A549 (cell line): ENCODE measurements around the gene ADAT2.

Source experiments
- ATOH8 ChIP-seq: fragments of 250-450 bp; sonication (Bioruptor Pico); IDR thresholded peaks from 2 replicates; pipeline ENCODE4 v1.5.0; 2020; ENCODE audit warnings: low read depth, mild to moderate bottlenecking, moderate library complexity
- CEBPB ChIP-seq, 2 experiments: fragments of >200 bp in 1 of 2; sonication (Bioruptor Twin) in 1 of 2; formaldehyde crosslinking in 1 of 2; IDR thresholded peaks; 2 replicates each; pipeline ENCODE4 v1.6.1; 2012 to 2016
- CTCF ChIP-seq: fragments of >200 bp; sonication (Bioruptor Twin); formaldehyde crosslinking; IDR thresholded peaks from 3 replicates; pipeline ENCODE4 v1.5.1; 2016
- EHMT2 ChIP-seq: fragments of 200-600 bp; sonication (generic); IDR thresholded peaks from 2 replicates; pipeline ENCODE4 v1.6.1; 2016; ENCODE audit warnings: antibody characterized with exemption, low read depth, mild to moderate bottlenecking, moderate library complexity
- EP300 ChIP-seq, 2 experiments: fragments of >200 bp; sonication (Bioruptor Twin); formaldehyde crosslinking; IDR thresholded peaks; 2 replicates in 1 of 2; 3 replicates in 1 of 2; pipeline ENCODE4 v1.6.1; 2016 to 2017
- HMGXB4 ChIP-seq: fragments of 250-450 bp; sonication (Bioruptor Pico); IDR thresholded peaks from 2 replicates; pipeline ENCODE4 v1.5.0; 2021; ENCODE audit warnings: mild to moderate bottlenecking, moderate library complexity, borderline replicate concordance
- MAZ ChIP-seq: fragments of 150-350 bp; IDR thresholded peaks from 2 replicates; pipeline ENCODE4 v1.6.1; 2014; ENCODE audit warnings: antibody characterized with exemption, low read depth, low read length, borderline replicate concordance
- RAD21 ChIP-seq, 2 experiments: fragments of >200 bp in 1 of 2; sonication (Bioruptor Twin) in 1 of 2; formaldehyde crosslinking in 1 of 2; IDR thresholded peaks in 1 of 2; conservative IDR thresholded peaks in 1 of 2; 2 replicates in 1 of 2; 3 replicates in 1 of 2; pipeline ENCODE4 v1.6.1; 2012 to 2018; ENCODE audit warnings: inconsistent platforms in 1 of 2
- REST ChIP-seq: fragments of 200-600 bp; sonication (generic); IDR thresholded peaks from 2 replicates; pipeline ENCODE4 v1.6.1; 2016; ENCODE audit warnings: antibody characterized with exemption, mild to moderate bottlenecking, moderate library complexity
- SMC3 ChIP-seq: fragments of >200 bp; sonication (Bioruptor Twin); formaldehyde crosslinking; IDR thresholded peaks from 3 replicates; pipeline ENCODE4 v1.6.1; 2018; ENCODE audit warnings: inconsistent platforms

GRCh38 chr6:143419526-143419925, 31.0 kb downstream of the ADAT2 start:
- TF ChIP-seq CEBPB (IDR thresholded peaks at IDR 0.05): no peak
- TF ChIP-seq EHMT2: no peak
- TF ChIP-seq CTCF: no peak
- TF ChIP-seq SMC3: no peak
- no peak for TF ChIP-seq HMGXB4 (CRISPR knock-in tag)
- TF ChIP-seq ATOH8 (CRISPR knock-in tag): no peak
- TF ChIP-seq RAD21 (conservative IDR thresholded peaks at IDR 0.05 in 1 of 2, IDR thresholded peaks at IDR 0.05 in 1 of 2): no peak
- TF ChIP-seq MAZ: no peak
- no peak for TF ChIP-seq REST
- TF ChIP-seq EP300 (IDR thresholded peaks at IDR 0.05): no peak
